ENCODE data around the gene CCDC184. TPM values are rescaled to one million over a fixed set of nuclear protein-coding genes. Genes with fewer than 3 reads are reported as not detected.
"Not testable (repeated sequence)": the region's sequence is repeated elsewhere in the genome, so short reads cannot be mapped to it uniquely, and the experiment has no call there.

CCDC184 gene
- total RNA-seq, 4 donors from 2014 or later: 0.18 to 1.2 (median 0.65) TPM

DNA sequence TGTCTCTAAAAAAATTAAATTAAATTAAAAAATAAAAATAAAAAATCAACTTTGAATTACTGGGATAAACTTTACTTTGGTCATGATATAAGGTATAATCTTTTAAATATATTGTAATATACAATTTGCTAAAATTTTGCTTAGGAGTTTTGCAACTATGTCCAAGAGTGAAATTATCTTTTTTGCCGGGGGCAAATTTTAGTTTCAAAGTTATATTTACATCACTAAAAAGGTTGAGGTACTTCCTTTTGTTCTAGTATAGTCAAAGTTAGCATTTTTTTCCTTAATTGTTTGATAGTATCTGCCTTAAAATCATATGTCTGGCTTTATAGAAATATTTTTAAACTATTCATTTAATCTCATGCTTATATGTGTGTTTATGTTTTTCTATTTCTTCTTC, 37.3 kb downstream of the CCDC184 start:
- Histone ChIP-seq H3K27me3 (peaks cover 0 to 41% (median 0%) of the 10 kb centered on the region in 4 donors), H3K27ac (no peak overlapping the region), H3K36me3 (no peaks in the 10 kb centered on the region), H3K9me3 (no peaks in the 10 kb centered on the region), H3K4me3 (no peak overlapping the region), H3K4me1 (no peaks in the 10 kb centered on the region)
- intact Hi-C loops (cut with DNase I): no loop called here
- no peak for DNase-seq
- TF ChIP-seq, protein P1, sequence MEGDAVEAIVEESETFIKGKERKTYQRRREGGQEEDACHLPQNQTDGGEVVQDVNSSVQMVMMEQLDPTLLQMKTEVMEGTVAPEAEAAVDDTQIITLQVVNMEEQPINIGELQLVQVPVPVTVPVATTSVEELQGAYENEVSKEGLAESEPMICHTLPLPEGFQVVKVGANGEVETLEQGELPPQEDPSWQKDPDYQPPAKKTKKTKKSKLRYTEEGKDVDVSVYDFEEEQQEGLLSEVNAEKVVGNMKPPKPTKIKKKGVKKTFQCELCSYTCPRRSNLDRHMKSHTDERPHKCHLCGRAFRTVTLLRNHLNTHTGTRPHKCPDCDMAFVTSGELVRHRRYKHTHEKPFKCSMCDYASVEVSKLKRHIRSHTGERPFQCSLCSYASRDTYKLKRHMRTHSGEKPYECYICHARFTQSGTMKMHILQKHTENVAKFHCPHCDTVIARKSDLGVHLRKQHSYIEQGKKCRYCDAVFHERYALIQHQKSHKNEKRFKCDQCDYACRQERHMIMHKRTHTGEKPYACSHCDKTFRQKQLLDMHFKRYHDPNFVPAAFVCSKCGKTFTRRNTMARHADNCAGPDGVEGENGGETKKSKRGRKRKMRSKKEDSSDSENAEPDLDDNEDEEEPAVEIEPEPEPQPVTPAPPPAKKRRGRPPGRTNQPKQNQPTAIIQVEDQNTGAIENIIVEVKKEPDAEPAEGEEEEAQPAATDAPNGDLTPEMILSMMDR (IDR thresholded peaks at IDR 0.05): no peak
- TF ChIP-seq POLR2A (IDR thresholded peaks at IDR 0.05): no peak
- WGBS, 2 donors: 81 to 89% methylated on average over 1 of the region's 1 CpG

DNA sequence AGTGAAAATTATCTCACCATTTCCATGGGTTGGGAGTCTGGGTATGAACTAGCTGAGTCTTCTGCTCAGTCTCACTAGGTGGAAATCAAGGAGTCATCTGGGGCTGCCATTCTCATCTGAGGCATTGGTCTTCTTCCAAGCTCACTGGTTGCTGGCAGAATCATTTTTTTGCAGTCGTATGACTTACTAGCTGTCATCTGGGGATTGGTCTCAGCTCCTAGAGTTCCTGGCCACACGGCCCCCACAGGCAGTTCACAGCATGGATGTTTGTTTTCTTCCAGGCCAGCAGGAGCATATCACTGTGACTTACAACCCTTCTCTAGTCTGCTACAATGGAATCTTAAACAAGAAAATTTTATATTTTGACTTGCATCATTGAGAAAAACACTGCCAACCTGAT, 38.2 kb downstream of the CCDC184 start:
- Histone ChIP-seq H3K36me3 (no peaks in the 10 kb centered on the region), H3K27ac (no peak overlapping the region), H3K27me3 (peaks cover 0 to 32% (median 0%) of the 10 kb centered on the region in 4 donors), H3K4me3 (no peak overlapping the region), H3K9me3 (no peaks in the 10 kb centered on the region), H3K4me1 (no peaks in the 10 kb centered on the region)
- TF ChIP-seq, protein P1 (IDR thresholded peaks at IDR 0.05): no peak
- TF ChIP-seq POLR2A (IDR thresholded peaks at IDR 0.05): no peak
- WGBS, 2 donors: 13 to 21% methylated on average over 2 of the region's 2 CpGs
- intact Hi-C loops (cut with DNase I): no loop called here
- no peak for DNase-seq

DNA sequence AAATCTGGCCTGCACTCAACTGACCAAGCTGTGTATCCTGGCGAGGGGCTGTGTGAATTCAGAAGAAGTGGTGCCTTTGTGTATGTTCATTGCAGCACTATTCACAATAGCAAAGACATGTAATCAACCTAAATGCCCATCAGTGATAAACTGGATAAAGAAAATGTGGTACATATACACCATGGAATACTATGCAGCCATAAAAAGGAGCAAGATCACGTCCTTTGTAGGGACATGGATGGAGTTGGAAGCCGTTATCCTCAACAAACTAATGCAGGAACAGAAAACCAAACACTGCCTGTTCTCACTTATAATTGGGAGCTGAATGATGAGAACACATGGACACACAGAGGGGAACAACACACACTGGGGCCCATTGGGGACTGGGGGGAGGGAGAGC, 41.1 kb downstream of the CCDC184 start:
- intact Hi-C loops (cut with DNase I): not testable (repeated sequence)
- WGBS, 2 donors: 69 to 75% methylated on average over 3 of the region's 3 CpGs

DNA sequence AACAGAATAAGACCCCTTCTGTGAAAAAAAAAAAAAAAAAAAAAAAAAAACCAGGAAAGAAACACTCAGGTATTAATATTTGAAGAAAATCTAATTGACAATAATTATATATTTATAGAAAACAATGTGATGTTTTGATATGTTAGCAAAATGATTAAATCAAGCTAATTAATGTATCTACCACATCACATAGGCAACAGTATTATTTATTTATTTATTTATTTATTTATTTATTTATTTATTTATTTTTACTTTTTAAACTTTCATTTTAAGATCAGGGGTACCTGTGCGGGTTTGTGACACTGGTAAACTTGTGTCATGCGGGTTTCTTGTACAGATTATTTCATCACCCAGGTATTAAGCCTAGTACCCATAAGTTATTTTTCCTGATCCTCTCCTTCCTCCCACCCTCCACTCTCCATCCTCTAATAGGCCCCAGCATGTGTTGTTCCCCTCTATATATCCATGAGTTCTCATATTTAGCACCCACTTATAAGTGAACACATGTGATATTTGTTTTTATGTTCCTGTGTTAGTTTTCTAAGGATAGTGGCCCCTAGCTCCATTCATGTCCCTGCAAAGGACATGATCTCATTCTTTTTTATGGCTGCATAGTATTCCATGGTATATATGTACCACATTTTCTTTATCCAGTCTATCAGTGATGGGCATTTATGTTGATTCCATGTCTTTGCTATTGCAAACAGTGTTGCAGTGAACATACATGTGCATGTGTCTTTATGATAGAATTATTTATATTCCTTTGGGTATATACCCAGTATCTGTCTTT, 47.9 kb downstream of the CCDC184 start:
- DNase-seq, H3K27ac ChIP-seq, H3K4me3 ChIP-seq: not testable (repeated sequence)

More for the DNA sequence above, 41.1 kb downstream of the CCDC184 start:
- not testable (repeated sequence) for H3K36me3 ChIP-seq, H3K4me3 ChIP-seq, H3K9me3 ChIP-seq, H3K4me1 ChIP-seq, H3K27ac ChIP-seq, DNase-seq
- H3K27me3 ChIP-seq: peaks cover 0 to 23% (median 0%) of the 10 kb centered on the region in 4 donors

More for the DNA sequence above, 47.9 kb downstream of the CCDC184 start:
- H3K4me1 ChIP-seq; intact Hi-C loops (cut with DNase I); H3K27me3 ChIP-seq; H3K36me3 ChIP-seq; H3K9me3 ChIP-seq: not testable (repeated sequence)
- WGBS, 2 donors: 94 to 96% methylated on average over 2 of the region's 2 CpGs

Other genes with a start within 250 kb of the CCDC184 start
- 10 to 100 TPM; 24.1 to 92.7 (median 63.5) TPM for gene TMEM106C, start 220.0 kb upstream of the CCDC184 start, total RNA-seq
- gene COL2A1, start 179.2 kb upstream of the CCDC184 start, total RNA-seq: not detected
- 10 to 100 TPM in 3 of 4 donors, 1 to 10 TPM in 1; 7.8 to 19.1 (median 16.5) TPM for gene SENP1, start 77.6 kb upstream of the CCDC184 start, total RNA-seq
- gene PFKM, start 64.3 kb upstream of the CCDC184 start, total RNA-seq: 10 to 100 TPM; 13.0 to 40.9 (median 33.3) TPM
- gene ASB8, start 26.1 kb upstream of the CCDC184 start, total RNA-seq: 10 to 100 TPM; 13.2 to 28.2 (median 24.8) TPM
- not detected for gene OR10AD1, start 19.6 kb downstream of the CCDC184 start, total RNA-seq
- 10 to 100 TPM in 2 of 4 donors, 1 to 10 TPM in 2; 7.1 to 17.9 (median 10.0) TPM for gene ZNF641, start 167.3 kb downstream of the CCDC184 start, total RNA-seq